Tibial artery (tissue), 4 donors: Measurements from ENCODE around the gene TSHZ2.

Experiments used
- DNase-seq, 2 donors: peaks; one replicate each; pipeline ENCODE4 v3.0.0-alpha.2; 2019
- H3K27ac ChIP-seq, 2 donors: fragments of 200-600 bp; sonication (generic) in 1 of 2; 1 replicate in 1 of 2; 2 replicates in 1 of 2; pipeline ENCODE4 v1.5.1; 2018 to 2019; ENCODE audit warnings: mild to moderate bottlenecking in 1 of 2
- H3K27me3 ChIP-seq, 2 donors: fragments of 200-600 bp; sonication (generic) in 1 of 2; one replicate each; pipeline versions ENCODE4 v1.5.1 to v1.6.0; 2016 to 2019
- H3K36me3 ChIP-seq, 3 donors: fragments of 200-600 bp; sonication (generic) in 2 of 3; one replicate each; pipeline ENCODE4 v1.5.1; 2016 to 2019; ENCODE audit warnings: mild to moderate bottlenecking in 2 of 3
- H3K4me1 ChIP-seq, 4 donors: fragments of 200-600 bp; sonication (generic) in 2 of 4; 1 replicate in 3 of 4; 2 replicates in 1 of 4; pipeline ENCODE4 v1.5.1; 2016 to 2019
- H3K4me3 ChIP-seq, 2 donors: fragments of 200-600 bp; sonication (generic) in 1 of 2; 1 replicate in 1 of 2; 2 replicates in 1 of 2; pipeline ENCODE4 v1.5.1; 2018 to 2019; ENCODE audit warnings: mild to moderate bottlenecking in 2 of 2
- H3K9me3 ChIP-seq, 3 donors: fragments of 200-600 bp; sonication (generic) in 1 of 3; one replicate each; pipeline ENCODE4 v1.5.1; 2016 to 2019
- intact Hi-C: fragments of 100-400 bp; cut with DNase I; formaldehyde crosslinking; loops from one replicate; pipeline ENCODE4 v1.15.0; 2023; ENCODE audit warnings: low total_unique reads
- TF ChIP-seq, protein P1 (sequence below), 2 experiments: fragments of 200-600 bp in 1 of 2; fragments of 450-650 bp in 1 of 2; IDR thresholded peaks; one replicate each; pipeline ENCODE4 v1.5.1; 2017 to 2019; ENCODE audit warnings: antibody characterized with exemption in 2 of 2, mild to moderate bottlenecking in 1 of 2, moderate library complexity in 1 of 2

The TSHZ2 gene

DNA sequence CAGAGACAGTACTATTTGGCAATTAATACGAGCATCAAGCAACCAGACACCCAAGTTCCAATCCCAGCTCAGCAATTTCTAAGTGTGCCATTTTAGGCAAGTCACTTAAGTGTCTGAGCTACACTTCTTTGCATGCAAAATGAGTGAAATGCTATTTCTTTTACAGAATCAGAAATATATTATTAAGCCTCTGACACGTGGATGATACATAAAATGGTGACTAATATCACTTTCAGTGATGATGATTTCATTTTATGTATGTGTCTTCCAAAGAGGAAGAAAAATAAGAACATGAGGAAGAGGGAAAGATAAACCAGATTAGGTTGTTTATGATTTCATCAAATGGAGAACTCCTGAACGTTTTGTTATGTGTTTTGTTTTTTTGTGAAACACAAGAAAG lies 158.6 kb downstream of the TSHZ2 start:
- H3K9me3 ChIP-seq: no peaks in the 10 kb centered on the region
- intact Hi-C loops: no loop called here
- H3K27ac ChIP-seq: no peak overlapping the region
- TF ChIP-seq, protein P1, sequence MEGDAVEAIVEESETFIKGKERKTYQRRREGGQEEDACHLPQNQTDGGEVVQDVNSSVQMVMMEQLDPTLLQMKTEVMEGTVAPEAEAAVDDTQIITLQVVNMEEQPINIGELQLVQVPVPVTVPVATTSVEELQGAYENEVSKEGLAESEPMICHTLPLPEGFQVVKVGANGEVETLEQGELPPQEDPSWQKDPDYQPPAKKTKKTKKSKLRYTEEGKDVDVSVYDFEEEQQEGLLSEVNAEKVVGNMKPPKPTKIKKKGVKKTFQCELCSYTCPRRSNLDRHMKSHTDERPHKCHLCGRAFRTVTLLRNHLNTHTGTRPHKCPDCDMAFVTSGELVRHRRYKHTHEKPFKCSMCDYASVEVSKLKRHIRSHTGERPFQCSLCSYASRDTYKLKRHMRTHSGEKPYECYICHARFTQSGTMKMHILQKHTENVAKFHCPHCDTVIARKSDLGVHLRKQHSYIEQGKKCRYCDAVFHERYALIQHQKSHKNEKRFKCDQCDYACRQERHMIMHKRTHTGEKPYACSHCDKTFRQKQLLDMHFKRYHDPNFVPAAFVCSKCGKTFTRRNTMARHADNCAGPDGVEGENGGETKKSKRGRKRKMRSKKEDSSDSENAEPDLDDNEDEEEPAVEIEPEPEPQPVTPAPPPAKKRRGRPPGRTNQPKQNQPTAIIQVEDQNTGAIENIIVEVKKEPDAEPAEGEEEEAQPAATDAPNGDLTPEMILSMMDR (IDR thresholded peaks at IDR 0.05): no peak
- H3K36me3 ChIP-seq: no peaks in the 10 kb centered on the region
- H3K4me1 ChIP-seq: no peaks in the 10 kb centered on the region
- H3K4me3 ChIP-seq: no peak overlapping the region
- H3K27me3 ChIP-seq: no peaks in the 10 kb centered on the region
- no peak for DNase-seq

DNA sequence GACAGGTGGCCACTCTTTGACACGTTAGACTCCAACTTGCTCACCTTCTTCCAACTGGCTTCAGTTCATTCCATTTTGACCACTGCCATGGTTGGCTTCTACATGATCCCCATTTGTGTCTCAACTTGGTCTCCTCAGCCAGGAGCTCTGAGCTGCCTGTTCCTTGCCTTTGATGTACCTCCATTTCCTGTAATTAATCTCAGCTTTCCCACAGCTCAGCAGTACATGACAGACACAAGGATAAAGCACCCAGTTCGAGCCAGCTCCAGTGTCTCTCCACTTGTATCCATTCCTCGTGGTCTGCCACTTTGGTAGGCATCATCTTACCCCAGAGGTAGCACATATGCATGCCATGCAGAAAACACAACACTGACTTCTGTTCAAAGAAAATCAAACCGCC lies 161.0 kb downstream of the TSHZ2 start:
- no peaks in the 10 kb centered on the region for H3K9me3 ChIP-seq
- H3K4me1 ChIP-seq: no peaks in the 10 kb centered on the region
- H3K4me3 ChIP-seq: no peak overlapping the region
- no peaks in the 10 kb centered on the region for H3K27me3 ChIP-seq
- no peak for DNase-seq
- TF ChIP-seq, protein P1 (IDR thresholded peaks at IDR 0.05): no peak
- no peak overlapping the region for H3K27ac ChIP-seq
- H3K36me3 ChIP-seq: no peaks in the 10 kb centered on the region
- intact Hi-C loops: no loop called here

DNA sequence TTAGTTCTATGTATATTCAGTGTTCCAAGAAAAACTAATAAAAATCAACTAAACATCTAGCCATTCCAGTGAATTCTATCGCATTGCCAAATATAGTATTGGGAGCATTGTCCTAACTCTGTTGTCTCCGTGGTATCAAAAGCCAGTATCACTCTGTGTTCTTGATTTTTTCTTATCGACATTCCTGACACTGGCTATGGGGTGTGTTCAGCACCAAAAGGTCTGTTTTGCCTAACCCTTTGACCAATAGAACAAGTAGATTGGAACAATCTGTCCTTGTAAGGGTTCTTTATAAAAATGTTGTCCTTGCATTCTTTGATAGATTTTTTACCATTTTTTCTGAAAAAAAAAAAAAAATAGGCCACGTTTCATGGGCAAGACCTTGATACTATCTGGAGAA lies 161.5 kb downstream of the TSHZ2 start:
- H3K9me3 ChIP-seq: no peaks in the 10 kb centered on the region
- no peak for DNase-seq
- H3K36me3 ChIP-seq: no peaks in the 10 kb centered on the region
- no peak overlapping the region for H3K4me3 ChIP-seq
- intact Hi-C loops: no loop called here
- no peaks in the 10 kb centered on the region for H3K27me3 ChIP-seq
- TF ChIP-seq, protein P1 (IDR thresholded peaks at IDR 0.05): no peak
- no peaks in the 10 kb centered on the region for H3K4me1 ChIP-seq
- H3K27ac ChIP-seq: no peak overlapping the region

DNA sequence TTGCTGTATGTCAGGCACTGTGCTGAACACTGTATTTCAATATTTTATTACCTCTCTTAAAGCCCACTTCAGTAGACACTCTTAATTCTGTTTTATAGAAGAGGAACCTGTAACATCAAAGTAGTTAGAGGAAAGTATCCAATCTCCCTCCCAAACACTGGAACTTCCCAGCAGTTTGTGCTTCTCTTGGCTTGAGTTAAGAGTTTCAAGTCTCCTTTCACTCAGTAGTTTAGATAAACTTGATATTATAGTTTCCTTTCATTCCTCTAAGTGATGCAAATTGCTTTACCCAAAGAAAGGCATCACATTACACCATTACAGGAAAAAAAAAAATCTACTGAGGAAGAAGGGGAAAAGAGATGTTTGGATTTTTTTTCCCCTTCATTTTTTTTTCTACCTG lies 164.3 kb downstream of the TSHZ2 start:
- Histone ChIP-seq H3K27ac (no peak overlapping the region), H3K4me3 (no peak overlapping the region), H3K9me3 (no peaks in the 10 kb centered on the region), H3K36me3 (no peaks in the 10 kb centered on the region), H3K4me1 (no peaks in the 10 kb centered on the region), H3K27me3 (no peaks in the 10 kb centered on the region)
- intact Hi-C loops: no loop called here
- TF ChIP-seq, protein P1 (IDR thresholded peaks at IDR 0.05): no peak
- no peak for DNase-seq

DNA sequence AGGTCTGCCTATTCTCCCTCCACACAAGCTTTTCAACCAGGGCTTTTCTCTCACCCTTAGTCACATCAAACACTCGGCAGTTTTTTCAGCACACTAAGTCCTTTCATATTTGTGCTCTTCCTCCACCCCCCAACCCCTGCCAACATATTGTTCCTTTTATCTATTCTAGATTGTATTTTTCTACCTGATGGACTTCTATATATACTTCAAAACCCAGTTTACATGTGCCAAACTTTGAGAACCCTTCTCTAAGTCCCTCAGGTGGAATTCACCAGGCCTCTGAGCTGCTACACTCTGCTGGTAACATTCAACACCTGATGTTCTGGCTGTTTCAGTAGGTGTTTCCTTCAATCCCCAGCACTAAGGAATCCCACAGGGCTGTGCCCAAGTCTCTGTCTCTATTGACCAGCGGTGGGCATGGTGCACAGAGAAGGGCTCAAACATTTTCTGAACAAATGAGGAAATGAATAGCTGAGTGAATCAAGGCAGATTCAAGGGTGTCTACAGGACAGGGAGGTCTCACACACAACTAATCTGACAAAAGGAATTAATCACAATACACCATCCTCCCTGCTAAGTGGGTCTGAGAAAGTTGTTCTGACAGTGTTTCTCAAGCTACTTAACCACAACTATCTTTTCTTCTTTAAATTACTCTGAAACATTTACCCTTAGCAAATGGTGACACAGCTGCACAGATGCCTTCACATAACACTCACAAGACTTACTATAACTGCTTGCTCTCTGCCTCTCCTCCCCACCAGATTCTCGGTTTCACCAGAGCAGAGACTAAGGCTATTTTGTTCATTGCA lies 166.5 kb downstream of the TSHZ2 start:
- Histone ChIP-seq H3K9me3 (no peaks in the 10 kb centered on the region), H3K36me3 (no peaks in the 10 kb centered on the region), H3K27me3 (no peaks in the 10 kb centered on the region), H3K27ac (no peak overlapping the region), H3K4me1 (no peaks in the 10 kb centered on the region), H3K4me3 (no peak overlapping the region)
- intact Hi-C loops: no loop called here
- DNase-seq: no peak
- TF ChIP-seq, protein P1 (IDR thresholded peaks at IDR 0.05): no peak
